ENCODE measurements around the gene ESYT1.
"Not testable (repeated sequence)": the region's sequence is repeated elsewhere in the genome, so short reads cannot be mapped to it uniquely, and the experiment has no call there.

The ESYT1 gene

GRCh38 chr12:56104815-56105608, 23.1 kb upstream of the ESYT1 start:
- FAIRE-seq = no peak

- no peak for FAIRE-seq
Measured at GRCh38 chr12:56105609-56105902, 22.5 kb upstream of the ESYT1 start.

- no peak for FAIRE-seq
Measured at GRCh38 chr12:56107242-56107641, 20.8 kb upstream of the ESYT1 start.

- FAIRE-seq = no peak
Measured at GRCh38 chr12:56110571-56110970, 17.5 kb upstream of the ESYT1 start.

GRCh38 chr12:56114084-56114483, 14.0 kb upstream of the ESYT1 start:
- no peak for FAIRE-seq

- FAIRE-seq = no peak
Measured at GRCh38 chr12:56115329-56115728, 12.7 kb upstream of the ESYT1 start.

- peak; percentile 82 for FAIRE-seq
Measured at GRCh38 chr12:56116267-56117081, 11.6 kb upstream of the ESYT1 start, which contains the start of gene RPL41. Gene RPL41 (plus strand): TSS chr12:56116633.

- FAIRE-seq = not testable (repeated sequence)
Measured at GRCh38 chr12:56117082-56117706, 10.9 kb upstream of the ESYT1 start.

- FAIRE-seq = peak; percentile 92
Measured at GRCh38 chr12:56117778-56118687, 10.0 kb upstream of the ESYT1 start, which contains the start of gene ZC3H10. Gene ZC3H10 (plus strand): TSS chr12:56118266. CDS start chr12:56120563, 2,297 bp downstream.

- no peak for FAIRE-seq
Measured at GRCh38 chr12:56118688-56119357, 9.2 kb upstream of the ESYT1 start.

GRCh38 chr12:56119361-56119796, 8.7 kb upstream of the ESYT1 start:
- peak; percentile 78 for FAIRE-seq

GRCh38 chr12:56120158-56120846, 7.8 kb upstream of the ESYT1 start:
- no peak for FAIRE-seq

GRCh38 chr12:56121204-56121870, 6.7 kb upstream of the ESYT1 start:
- no peak for FAIRE-seq

- FAIRE-seq = no peak
Measured at GRCh38 chr12:56122637-56123036, 5.4 kb upstream of the ESYT1 start.

GRCh38 chr12:56124133-56124532, 3.9 kb upstream of the ESYT1 start:
- no peak for FAIRE-seq

GRCh38 chr12:56126732-56127239, 1.3 kb upstream of the ESYT1 start:
- no peak for FAIRE-seq

GRCh38 chr12:56127485-56127887, 581 bp upstream of the ESYT1 start:
- no peak for FAIRE-seq

GRCh38 chr12:56128670-56129205, 671 bp downstream of the ESYT1 start:
- FAIRE-seq = no peak

GRCh38 chr12:56129206-56129941, 1.3 kb downstream of the ESYT1 start:
- no peak for FAIRE-seq
